Right lobe of liver (tissue), 6 donors: Measurements from ENCODE around the gene GNB5. TPM values are rescaled to one million over a fixed set of nuclear protein-coding genes. Genes with fewer than 3 reads are reported as not detected.
A peak's percentile ranks its signal among the peaks of the same experiment; 100 is the strongest.
"Not testable (repeated sequence)": the region's sequence is repeated elsewhere in the genome, so short reads cannot be mapped to it uniquely, and the experiment has no call there.

ENCODE experiments used
- ATAC-seq, 4 donors: fragments of 200-7000 bp; cut with Tn5 transposase; one replicate each; pipeline ENCODE4 v1.9.1; 2020; ENCODE audit warnings: mild to moderate bottlenecking in 4 of 4, moderate library complexity in 4 of 4
- DNase-seq, 3 donors: peaks; one replicate each; pipeline ENCODE4 v3.0.0-alpha.2; 2020
- H3K27ac ChIP-seq, 3 donors: fragments of 200-600 bp; one replicate each; pipeline ENCODE4 v1.8.0; 2022
- H3K27me3 ChIP-seq, 2 donors: fragments of 200-600 bp; one replicate each; pipeline ENCODE4 v1.8.0; 2022
- H3K36me3 ChIP-seq, 4 donors: fragments of 200-600 bp; sonication (generic) in 1 of 4; one replicate each; pipeline versions ENCODE4 v1.5.1 to v1.8.0; 2017 to 2022; ENCODE audit warnings: control low read depth in 1 of 4
- H3K4me1 ChIP-seq, 4 donors: fragments of 200-600 bp; sonication (generic) in 1 of 4; one replicate each; pipeline versions ENCODE4 v1.5.1 to v1.8.0; 2017 to 2022; ENCODE audit warnings: control low read depth in 1 of 4
- H3K4me3 ChIP-seq, 3 donors: fragments of 200-600 bp; one replicate each; pipeline ENCODE4 v1.8.0; 2022
- H3K9me3 ChIP-seq, 4 donors: fragments of 200-600 bp; sonication (generic) in 1 of 4; one replicate each; pipeline versions ENCODE4 v1.5.1 to v1.8.0; 2017 to 2022; ENCODE audit warnings: control low read depth in 1 of 4
- CTCF ChIP-seq, 4 donors: fragments of 200-600 bp in 3 of 4; fragments of 450-650 bp in 1 of 4; IDR thresholded peaks; one replicate each; pipeline versions ENCODE4 v1.5.1 to v1.8.0; 2016 to 2022; ENCODE audit warnings: antibody characterized with exemption in 4 of 4, mild to moderate bottlenecking in 2 of 4
- POLR2A ChIP-seq: fragments of 450-650 bp; IDR thresholded peaks from one replicate; pipeline ENCODE4 v1.6.1; 2017; ENCODE audit warnings: antibody characterized with exemption, mild to moderate bottlenecking
- WGBS: methylation state at CpG from one replicate; pipeline ENCODE4 v1.1.6; 2018; ENCODE audit warnings: low coverage, low lambda C conversion rate; ENCODE audit not compliant: insufficient coverage; ENCODE audit errors: missing lambda C conversion rate; 5-methylcytosine and 5-hydroxymethylcytosine counted together
- intact Hi-C, 2 donors: fragments of 100-400 bp; cut with DNase I; formaldehyde crosslinking; loops; one replicate each; pipeline versions ENCODE4 v1.11.2 to v1.14.1; 2022
- long read RNA-seq: library from polyadenylated mRNA; unstranded; transcript quantifications from one replicate; pipeline ENCODE4 v2.0.0, GENCODE V29; 2019
- total RNA-seq, 6 experiments: library from RNA; depleted of rRNA in 2 of 6; stranded (reverse); fragments of >200 nt in 2 of 6; fragmentation: NEBNext Ultra II Directional in 3 of 6; extraction: Animal tissue kit (Norgen Biotek cat#: 25700) in 3 of 6; gene quantifications; one replicate each; pipeline versions ENCODE4 v1.1.0 to v1.2.4, GENCODE V29; 2016 to 2023
- donor health status: DM: no; HTN: yes; CAD: no.
- donor health status: DM: no; HTN: no; CAD: no.
- donor health status: DM: no; HTN: no; CAD: no.
- donor health status: DM: no; HTN: yes; CAD: no.
- donor health status: DM: no; HTN: yes; CAD: no.

Gene GNB5
- total RNA-seq = 10 to 100 TPM; 11.1 to 34.5 (median 16.5) TPM
- long read RNA-seq, transcript GNB5-202 (11 exons, 1,735 nt) = major isoform, 5 of 7 reads
- long read RNA-seq, partial matches to known transcripts = 1 of 7 reads
- long read RNA-seq, other reads (novel, unspliced or antisense) = 1 of 7 reads

GRCh38 chr15:52191207-52191606 lies at the start of gene GNB5:
GNB5 (minus strand) TSS chr15:52191392; CDS start chr15:52184676, 6,716 bp downstream.
- no peak for DNase-seq
- Histone ChIP-seq H3K36me3 (no peaks in the 10 kb centered on the region), H3K4me1 (no peaks in the 10 kb centered on the region), H3K4me3 (no peak within 1 kb of the TSS), H3K27me3 (no peaks in the 10 kb centered on the region), H3K9me3 (no peaks in the 10 kb centered on the region), H3K27ac (no peak within 1 kb of the TSS)
- WGBS = 78% methylated on average over 7 of the region's 7 CpGs
- peak in 1 of 4 donors; percentile 38 for ATAC-seq
- TF ChIP-seq CTCF (IDR thresholded peaks at IDR 0.05) = no peak
- TF ChIP-seq POLR2A = no peak
- intact Hi-C loops = no loop called here

- WGBS = 91% methylated on average over 3 of the region's 3 CpGs
- Histone ChIP-seq H3K4me1 (no peaks in the 10 kb centered on the region), H3K27me3 (no peaks in the 10 kb centered on the region), H3K36me3 (peaks cover 0 to 1% (median 0%) of the 10 kb centered on the region in 4 donors), H3K9me3 (no peaks in the 10 kb centered on the region), H3K27ac (no peak overlapping the region), H3K4me3 (no peak overlapping the region)
- intact Hi-C loops = no loop called here
- DNase-seq = no peak
- no peak for ATAC-seq
- no peak for TF ChIP-seq CTCF (IDR thresholded peaks at IDR 0.05)
- no peak for TF ChIP-seq POLR2A
These were observed 49.0 kb upstream of the GNB5 start for GRCh38 chr15:52240166-52240565.

GRCh38 chr15:52238989-52239525 lies 47.9 kb upstream of the GNB5 start:
- DNase-seq, intact Hi-C loops, H3K9me3 ChIP-seq, H3K4me3 ChIP-seq, H3K4me1 ChIP-seq, H3K27ac ChIP-seq, H3K27me3 ChIP-seq, ATAC-seq, H3K36me3 ChIP-seq: not testable (repeated sequence)
- WGBS = 87% methylated on average over 3 of the region's 13 CpGs

GRCh38 chr15:52238149-52238548 lies 47.0 kb upstream of the GNB5 start:
- Histone ChIP-seq H3K27me3 (no peaks in the 10 kb centered on the region), H3K9me3 (no peaks in the 10 kb centered on the region), H3K4me3 (no peak overlapping the region), H3K36me3 (no peaks in the 10 kb centered on the region), H3K27ac (no peak overlapping the region), H3K4me1 (no peaks in the 10 kb centered on the region)
- TF ChIP-seq CTCF (IDR thresholded peaks at IDR 0.05) (no peak), POLR2A (no peak)
- intact Hi-C loops = no loop called here
- no CpG with 5 or more reads among the region's 3 CpGs for WGBS
- ATAC-seq (no peak), DNase-seq (no peak)

GRCh38 chr15:52236013-52236412 lies 44.8 kb upstream of the GNB5 start:
- H3K4me1 ChIP-seq = no peaks in the 10 kb centered on the region
- H3K27ac ChIP-seq = no peak overlapping the region
- no peaks in the 10 kb centered on the region for H3K27me3 ChIP-seq
- WGBS = 77% methylated on average over 5 of the region's 8 CpGs
- intact Hi-C loops = no loop called here
- DNase-seq = no peak
- no peak for ATAC-seq
- H3K36me3 ChIP-seq = no peaks in the 10 kb centered on the region
- TF ChIP-seq CTCF (IDR thresholded peaks at IDR 0.05) = no peak
- H3K4me3 ChIP-seq = no peak overlapping the region
- H3K9me3 ChIP-seq = no peaks in the 10 kb centered on the region
